ENCODE results near the gene NR5A1.

NR5A1 gene

GRCh38 chr9:124447297-124447661 is 59.9 kb downstream of the NR5A1 start:
- H3K27me3 ChIP-seq (ENCODE audit: insufficient read depth, low read depth), result peaks cover 6% of the 10 kb centered on the region; the same call in 1 of the 2 replicates
- H2AFZ ChIP-seq (ENCODE audit: low read depth), result no peak overlapping the region
- H3K36me3 ChIP-seq (ENCODE audit: insufficient read depth), result no peaks in the 10 kb centered on the region
- no peaks in the 10 kb centered on the region for H3K79me2 ChIP-seq (ENCODE audit: insufficient read depth, low read depth)
- no peak overlapping the region for H3K9ac ChIP-seq
- H3K4me3 ChIP-seq (IDR thresholded peaks at IDR 0.05; ENCODE audit: insufficient read depth, low read depth, low read length), result no peak overlapping the region
- H3K27ac ChIP-seq, result no peak overlapping the region
- no peaks in the 10 kb centered on the region for H4K20me1 ChIP-seq (ENCODE audit: insufficient read depth)
- H3K4me2 ChIP-seq, result no peak overlapping the region
- TF ChIP-seq CTCF (conservative IDR thresholded peaks at IDR 0.05; ENCODE audit: low read depth, low read length), result 0 out of 2 replicates have a peak, but pooled peaks have one; percentile 26
- no peaks in the 10 kb centered on the region for H3K4me1 ChIP-seq (ENCODE audit: low read depth, poor library complexity, severe bottlenecking)

DNA sequence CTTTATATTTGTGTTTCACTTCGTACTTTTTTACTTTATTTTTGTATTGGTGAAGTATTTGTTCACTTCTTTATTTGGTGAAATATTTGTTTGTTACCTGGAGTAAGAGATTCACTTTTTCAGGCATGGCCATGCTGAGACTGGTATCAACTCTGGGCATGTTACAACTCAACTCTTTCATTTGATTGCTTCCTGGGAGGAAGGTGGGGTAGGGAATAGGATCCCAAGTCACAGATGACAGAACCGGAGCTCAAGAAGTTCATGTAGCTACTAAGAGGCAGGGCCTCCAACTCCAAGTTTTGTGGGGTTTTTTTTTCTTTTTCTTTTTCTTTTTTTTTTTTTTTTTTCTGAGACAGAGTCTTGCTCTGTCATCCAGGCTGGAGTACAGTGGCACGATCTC is 63.0 kb downstream of the NR5A1 start:
- TF ChIP-seq CTCF (conservative IDR thresholded peaks at IDR 0.05; ENCODE audit: low read depth, low read length), result no peak
- H2AFZ ChIP-seq (ENCODE audit: low read depth), result no peak overlapping the region
- H4K20me1 ChIP-seq (ENCODE audit: insufficient read depth), result no peaks in the 10 kb centered on the region
- H3K36me3 ChIP-seq (ENCODE audit: insufficient read depth), result no peaks in the 10 kb centered on the region
- H3K4me1 ChIP-seq (ENCODE audit: low read depth, poor library complexity, severe bottlenecking), result no peaks in the 10 kb centered on the region
- no peak overlapping the region for H3K27ac ChIP-seq
- H3K4me2 ChIP-seq, result no peak overlapping the region
- H3K9ac ChIP-seq, result no peak overlapping the region
- no peak overlapping the region for H3K4me3 ChIP-seq (IDR thresholded peaks at IDR 0.05; ENCODE audit: insufficient read depth, low read depth, low read length)
- H3K27me3 ChIP-seq (ENCODE audit: insufficient read depth, low read depth), result no peaks in the 10 kb centered on the region
- H3K79me2 ChIP-seq (ENCODE audit: insufficient read depth, low read depth), result no peaks in the 10 kb centered on the region

GRCh38 chr9:124443625-124444024 is 63.6 kb downstream of the NR5A1 start:
- no peaks in the 10 kb centered on the region for H3K36me3 ChIP-seq (ENCODE audit: insufficient read depth)
- no peaks in the 10 kb centered on the region for H3K4me1 ChIP-seq (ENCODE audit: low read depth, poor library complexity, severe bottlenecking)
- H3K4me3 ChIP-seq (IDR thresholded peaks at IDR 0.05; ENCODE audit: insufficient read depth, low read depth, low read length), result no peak overlapping the region
- H4K20me1 ChIP-seq (ENCODE audit: insufficient read depth), result no peaks in the 10 kb centered on the region
- H2AFZ ChIP-seq (ENCODE audit: low read depth), result no peak overlapping the region
- H3K27me3 ChIP-seq (ENCODE audit: insufficient read depth, low read depth), result no peaks in the 10 kb centered on the region
- H3K4me2 ChIP-seq, result no peak overlapping the region
- no peak overlapping the region for H3K9ac ChIP-seq
- no peak overlapping the region for H3K27ac ChIP-seq
- no peaks in the 10 kb centered on the region for H3K79me2 ChIP-seq (ENCODE audit: insufficient read depth, low read depth)
- no peak for TF ChIP-seq CTCF (conservative IDR thresholded peaks at IDR 0.05; ENCODE audit: low read depth, low read length)

DNA sequence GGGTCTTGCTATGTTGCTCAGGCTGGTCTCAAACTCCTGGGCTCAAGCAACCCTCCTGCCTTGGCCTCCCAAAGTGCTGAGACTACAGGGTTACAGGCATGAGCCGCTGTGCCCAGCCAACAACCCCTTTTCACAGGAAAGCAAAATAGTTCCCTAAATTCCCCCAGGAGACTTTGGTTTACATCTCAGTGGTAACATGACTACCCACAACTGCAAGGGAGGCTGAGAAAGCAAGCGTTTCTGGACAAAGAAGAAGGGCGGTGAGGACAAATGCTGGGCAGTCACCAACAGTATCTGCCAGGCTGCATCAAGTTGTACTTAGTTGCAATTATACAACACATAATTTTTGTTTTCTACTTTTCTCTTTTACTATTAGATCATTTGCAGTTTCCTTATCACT is 64.4 kb downstream of the NR5A1 start:
- no peak for TF ChIP-seq CTCF (conservative IDR thresholded peaks at IDR 0.05; ENCODE audit: low read depth, low read length)
- Histone ChIP-seq H3K9ac (no peak overlapping the region), H3K27me3 (ENCODE audit: insufficient read depth, low read depth) (no peaks in the 10 kb centered on the region), H3K4me2 (no peak overlapping the region), H3K36me3 (ENCODE audit: insufficient read depth) (no peaks in the 10 kb centered on the region), H3K79me2 (ENCODE audit: insufficient read depth, low read depth) (no peaks in the 10 kb centered on the region), H2AFZ (ENCODE audit: low read depth) (no peak overlapping the region), H3K27ac (no peak overlapping the region), H4K20me1 (ENCODE audit: insufficient read depth) (no peaks in the 10 kb centered on the region), H3K4me1 (ENCODE audit: low read depth, poor library complexity, severe bottlenecking) (no peaks in the 10 kb centered on the region), H3K4me3 (IDR thresholded peaks at IDR 0.05; ENCODE audit: insufficient read depth, low read depth, low read length) (no peak overlapping the region)

Data from KMS-11 (cell line).